ENCODE results near the gene LINGO3.

Gene LINGO3, protein sequence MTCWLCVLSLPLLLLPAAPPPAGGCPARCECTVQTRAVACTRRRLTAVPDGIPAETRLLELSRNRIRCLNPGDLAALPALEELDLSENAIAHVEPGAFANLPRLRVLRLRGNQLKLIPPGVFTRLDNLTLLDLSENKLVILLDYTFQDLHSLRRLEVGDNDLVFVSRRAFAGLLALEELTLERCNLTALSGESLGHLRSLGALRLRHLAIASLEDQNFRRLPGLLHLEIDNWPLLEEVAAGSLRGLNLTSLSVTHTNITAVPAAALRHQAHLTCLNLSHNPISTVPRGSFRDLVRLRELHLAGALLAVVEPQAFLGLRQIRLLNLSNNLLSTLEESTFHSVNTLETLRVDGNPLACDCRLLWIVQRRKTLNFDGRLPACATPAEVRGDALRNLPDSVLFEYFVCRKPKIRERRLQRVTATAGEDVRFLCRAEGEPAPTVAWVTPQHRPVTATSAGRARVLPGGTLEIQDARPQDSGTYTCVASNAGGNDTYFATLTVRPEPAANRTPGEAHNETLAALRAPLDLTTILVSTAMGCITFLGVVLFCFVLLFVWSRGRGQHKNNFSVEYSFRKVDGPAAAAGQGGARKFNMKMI

GRCh38 chr19:2308114-2308556 lies at the start of gene LINGO3:
TSS of gene LINGO3 (minus strand) at chr19:2308154. CDS start at chr19:2291776, 16,378 bp downstream.
- no peak within 1 kb of the TSS for H3K4me3 ChIP-seq (replicated peaks; ENCODE audit: low read depth, low read length)
- DNase-seq (ENCODE audit: extremely low read depth, low read depth): no peak
- TF ChIP-seq CTCF (IDR thresholded peaks at IDR 0.05; ENCODE audit: low read depth, low read length, missing control alignments): no peak

- DNase-seq (ENCODE audit: extremely low read depth, low read depth): no peak
- no peak overlapping the region for H3K4me3 ChIP-seq (replicated peaks; ENCODE audit: low read depth, low read length)
- TF ChIP-seq CTCF (IDR thresholded peaks at IDR 0.05; ENCODE audit: low read depth, low read length, missing control alignments): no peak
Observed at GRCh38 chr19:2356036-2356646, 48.2 kb upstream of the LINGO3 start.

DNA sequence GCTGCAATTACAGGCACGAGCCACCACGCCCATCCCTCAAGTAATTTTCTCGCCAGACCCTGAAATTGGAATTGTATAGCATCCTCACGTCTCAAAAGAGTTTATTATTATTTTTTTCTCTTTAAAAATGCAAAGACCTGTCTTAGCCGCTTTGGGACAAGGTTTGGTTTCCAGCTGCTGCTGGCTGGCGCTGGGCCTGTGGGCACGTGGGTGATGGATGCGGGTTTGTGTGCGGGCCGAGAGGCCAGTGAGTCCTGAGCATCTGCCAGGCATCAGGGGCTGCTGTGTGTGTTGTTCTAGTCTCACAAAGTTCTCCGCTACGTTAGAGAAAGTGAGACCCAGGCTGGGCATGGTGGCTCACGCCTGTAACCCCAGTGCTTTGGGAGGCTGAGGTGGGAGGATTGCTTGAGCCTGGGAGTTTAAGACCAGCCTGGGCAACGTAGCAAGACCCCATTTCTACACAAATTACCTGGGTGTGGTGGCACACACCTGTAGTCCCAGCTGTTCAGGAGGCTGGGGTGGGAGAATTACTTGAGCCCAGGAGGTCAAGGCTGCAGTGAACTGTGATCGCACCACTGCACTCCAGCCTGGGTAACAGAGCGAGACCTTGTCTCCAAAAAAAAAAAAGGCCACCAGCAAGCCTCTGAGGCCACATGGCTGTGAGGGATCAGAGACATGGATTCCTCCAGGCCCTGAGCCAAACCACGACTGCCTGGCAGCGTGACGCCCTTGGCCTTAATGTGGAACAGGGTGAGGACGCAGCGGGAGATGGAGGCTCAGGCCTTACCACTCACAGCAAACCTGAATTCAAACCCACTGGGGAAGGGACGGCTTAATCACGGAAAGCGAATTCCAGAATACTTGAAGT lies 47.4 kb upstream of the LINGO3 start:
- TF ChIP-seq CTCF (IDR thresholded peaks at IDR 0.05; ENCODE audit: low read depth, low read length, missing control alignments): no peak
- DNase-seq (ENCODE audit: extremely low read depth, low read depth): no peak
- no peak overlapping the region for H3K4me3 ChIP-seq (replicated peaks; ENCODE audit: low read depth, low read length)

GRCh38 chr19:2354670-2355069 lies 46.7 kb upstream of the LINGO3 start:
- H3K4me3 ChIP-seq (replicated peaks; ENCODE audit: low read depth, low read length): no peak overlapping the region
- no peak for TF ChIP-seq CTCF (IDR thresholded peaks at IDR 0.05; ENCODE audit: low read depth, low read length, missing control alignments)
- DNase-seq (ENCODE audit: extremely low read depth, low read depth): no peak

GRCh38 chr19:2353887-2354592 lies 46.1 kb upstream of the LINGO3 start:
- no peak for TF ChIP-seq CTCF (IDR thresholded peaks at IDR 0.05; ENCODE audit: low read depth, low read length, missing control alignments)
- no peak for DNase-seq (ENCODE audit: extremely low read depth, low read depth)
- H3K4me3 ChIP-seq (replicated peaks; ENCODE audit: low read depth, low read length): no peak overlapping the region
